Subcutaneous adipose tissue (tissue), 4 donors: ENCODE measurements around the gene TRIM40. TPM values are rescaled to one million over a fixed set of nuclear protein-coding genes. Genes with fewer than 3 reads are reported as not detected.

Experiments used
- CTCF ChIP-seq: fragments of 450-650 bp; IDR thresholded peaks from one replicate; pipeline ENCODE4 v1.5.1; 2016; ENCODE audit warnings: low read depth, mild to moderate bottlenecking, control low read depth, antibody characterized with exemption, moderate library complexity
- small RNA-seq: library from RNA; depleted of rRNA; stranded (forward); fragments of <200 nt; gene quantifications from one replicate; pipeline ENCODE3, GENCODE V24; 2016
- total RNA-seq, 4 donors: library from RNA; depleted of rRNA; stranded (reverse); fragments of >200 nt; gene quantifications; one replicate each; pipeline ENCODE4 v1.1.0, GENCODE V29; 2016

The TRIM40 gene
- total RNA-seq, 4 donors from 2014 or later, result not detected

DNA sequence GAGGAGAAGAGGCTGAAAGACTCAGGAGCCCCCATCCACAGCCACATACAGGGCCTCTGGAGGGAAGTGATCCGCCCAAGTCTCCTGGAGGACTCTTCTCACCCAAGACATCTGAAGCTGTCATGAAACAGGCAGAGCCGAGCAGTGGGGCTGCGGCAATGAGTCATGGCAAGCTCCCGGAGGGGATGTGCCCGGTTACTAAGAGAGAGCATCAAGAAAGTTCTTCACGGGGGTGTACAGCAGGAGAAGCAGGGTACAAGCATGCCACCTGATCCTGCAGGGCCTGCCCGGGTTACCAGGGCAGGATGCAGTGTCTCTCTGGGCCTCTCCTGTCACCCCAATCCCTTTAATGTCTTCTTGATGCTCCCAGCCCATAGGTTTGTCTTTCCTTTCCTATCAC is 56.1 kb downstream of the TRIM40 start:
- TF ChIP-seq CTCF, result no peak

GRCh38 chr6:30194797-30195690 is 59.1 kb downstream of the TRIM40 start:
- no peak for TF ChIP-seq CTCF

DNA sequence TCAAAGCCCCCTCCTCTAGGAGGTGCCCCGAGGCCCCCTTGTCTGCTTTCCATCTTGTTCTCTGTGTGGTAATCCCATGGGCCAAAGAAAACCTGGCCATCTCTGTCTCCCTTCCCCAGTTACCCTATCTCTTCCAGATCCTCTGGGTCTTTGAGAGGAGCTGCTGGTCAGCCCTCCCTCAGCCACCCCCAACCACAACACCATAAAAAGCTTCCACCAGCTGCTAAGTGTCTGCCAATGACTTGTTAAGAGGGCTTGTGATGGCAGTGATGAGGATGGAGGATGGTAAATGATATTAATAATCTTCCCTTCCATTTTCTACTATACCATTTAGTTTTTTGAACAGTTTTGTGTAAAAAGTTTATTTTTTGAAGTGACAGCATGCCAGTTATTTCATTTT is 60.0 kb downstream of the TRIM40 start:
- TF ChIP-seq CTCF, result no peak

DNA sequence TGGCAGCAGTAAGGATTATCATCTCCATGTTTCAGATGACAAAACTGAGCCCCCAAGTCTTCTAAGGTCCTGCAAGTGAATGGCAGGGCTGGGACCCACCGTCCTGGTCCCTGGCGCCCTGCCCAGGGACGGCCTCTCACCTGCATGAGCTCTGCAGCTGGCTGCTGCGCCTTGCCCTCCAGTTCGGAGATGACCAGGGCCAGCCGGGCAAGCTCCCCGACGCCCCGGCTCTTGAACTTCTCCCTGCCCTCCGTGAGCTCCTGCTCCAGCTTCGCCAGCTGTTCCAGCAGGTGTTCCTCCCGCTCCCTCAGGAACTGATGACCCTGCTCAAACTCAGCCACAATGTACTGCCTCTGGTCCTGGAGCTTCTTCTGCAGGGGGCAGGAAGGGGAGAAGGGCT is 60.4 kb downstream of the TRIM40 start:
- no peak for TF ChIP-seq CTCF

Small RNA genes within 50 kb of the gene (small RNA-seq; reads per million reads assigned to genes)
- not detected for gene RF00554

Other genes starting within 250 kb of the TRIM40 start
- gene HLA-A, start 193.6 kb upstream of the TRIM40 start, total RNA-seq, result 1,000 to 10,000 TPM in 1 of 4 donors, 100 to 1,000 TPM in 3; 194 to 1,522 (median 473) TPM
- 10 to 100 TPM; 12.8 to 23.8 (median 20.0) TPM for gene POLR1H, start 74.9 kb upstream of the TRIM40 start, total RNA-seq
- 10 to 100 TPM; 27.1 to 45.5 (median 33.0) TPM for gene PPP1R11, start 68.9 kb upstream of the TRIM40 start, total RNA-seq
- gene RNF39, start 60.4 kb upstream of the TRIM40 start, total RNA-seq, result not detected
- not detected for gene TRIM31, start 23.1 kb upstream of the TRIM40 start, total RNA-seq
- gene TRIM10, start 25.1 kb downstream of the TRIM40 start, total RNA-seq, result not detected
- not detected for gene TRIM15, start 27.4 kb downstream of the TRIM40 start, total RNA-seq
- 10 to 100 TPM; 24.3 to 32.6 (median 28.5) TPM for gene TRIM26, start 77.3 kb downstream of the TRIM40 start, total RNA-seq
- 10 to 100 TPM in 2 of 4 donors, 1 to 10 TPM in 2; 7.5 to 14.9 (median 10.8) TPM for gene TRIM39, start 190.8 kb downstream of the TRIM40 start, total RNA-seq
- 10 to 100 TPM; 43.3 to 69.6 (median 49.5) TPM for gene RPP21, start 209.0 kb downstream of the TRIM40 start, total RNA-seq